ENCODE measurements around the gene TAOK2.

The TAOK2 gene

DNA sequence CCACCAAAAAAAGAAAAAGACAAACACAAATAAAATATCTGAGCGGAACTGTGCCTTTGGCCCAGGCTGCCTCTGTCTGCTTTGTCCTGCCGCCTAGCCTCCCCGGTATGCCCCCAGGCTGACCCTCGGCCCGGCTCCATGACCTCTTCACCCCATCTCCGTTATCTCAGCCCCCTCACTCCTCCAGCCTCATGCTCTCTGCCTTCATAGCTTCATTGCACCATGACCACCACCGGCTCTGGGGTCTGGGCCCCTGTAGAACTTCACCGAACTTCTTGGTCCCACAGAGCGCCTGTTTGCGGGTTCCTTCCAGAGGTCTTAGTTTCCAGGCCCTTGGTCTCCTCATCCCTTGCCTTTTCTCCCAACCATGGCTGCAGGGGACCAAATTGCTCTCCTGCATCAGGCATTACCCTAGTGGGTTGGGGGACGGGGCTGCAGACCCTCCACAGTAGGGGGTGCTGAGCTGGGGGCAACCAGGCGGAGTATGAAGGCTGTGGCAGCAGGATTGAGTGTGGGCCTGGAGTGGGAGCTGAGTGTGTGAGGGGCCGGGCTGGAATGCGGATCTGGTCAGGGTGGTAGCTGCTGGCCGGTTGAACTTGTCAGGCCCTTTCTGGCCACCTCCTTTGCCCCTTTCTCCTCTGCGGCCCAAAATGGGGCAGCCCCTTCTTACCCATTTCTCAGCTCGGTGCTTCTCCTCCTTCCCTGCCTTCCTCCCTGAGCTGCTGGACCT, 14.8 kb downstream of the TAOK2 start:
- no peak for DNase-seq

DNA sequence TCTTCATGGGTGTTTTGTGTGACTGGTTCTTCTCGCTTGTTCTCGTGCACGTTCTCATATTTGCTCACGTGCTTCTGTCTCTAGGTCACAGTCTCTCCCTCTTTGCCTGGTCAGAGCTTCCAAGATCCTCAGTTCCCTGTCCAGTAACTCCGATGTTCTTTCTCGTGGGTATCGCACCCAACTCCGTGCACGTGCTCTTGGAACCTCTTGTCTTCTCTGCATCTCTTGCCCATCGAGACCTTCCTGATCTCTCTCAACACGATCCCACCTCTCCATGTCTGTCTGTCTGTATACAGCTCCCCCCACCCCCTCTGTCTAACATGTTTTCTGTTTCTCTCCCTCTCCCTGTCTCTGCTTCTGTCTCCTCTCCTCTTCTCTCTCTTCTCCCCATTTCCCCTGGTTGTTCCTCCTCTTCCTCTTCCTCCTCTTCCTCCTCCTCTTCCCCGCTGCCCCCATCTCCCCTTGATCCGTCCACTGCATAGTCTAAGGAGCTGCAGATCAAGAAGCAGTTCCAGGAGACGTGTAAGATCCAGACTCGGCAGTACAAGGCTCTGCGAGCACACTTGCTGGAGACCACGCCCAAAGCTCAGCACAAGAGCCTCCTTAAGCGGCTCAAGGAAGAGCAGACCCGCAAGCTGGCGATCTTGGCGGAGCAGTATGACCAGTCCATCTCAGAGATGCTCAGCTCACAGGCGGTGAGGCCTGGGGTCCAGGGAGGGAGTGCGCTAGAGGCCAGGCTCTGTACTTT, 15.6 kb downstream of the TAOK2 start:
- DNase-seq = no peak

GRCh38 chr16:29990034-29990433, 16.4 kb downstream of the TAOK2 start:
- DNase-seq = no peak

- DNase-seq = no peak
These were observed 17.4 kb downstream of the TAOK2 start for GRCh38 chr16:29990883-29991570.

DNA sequence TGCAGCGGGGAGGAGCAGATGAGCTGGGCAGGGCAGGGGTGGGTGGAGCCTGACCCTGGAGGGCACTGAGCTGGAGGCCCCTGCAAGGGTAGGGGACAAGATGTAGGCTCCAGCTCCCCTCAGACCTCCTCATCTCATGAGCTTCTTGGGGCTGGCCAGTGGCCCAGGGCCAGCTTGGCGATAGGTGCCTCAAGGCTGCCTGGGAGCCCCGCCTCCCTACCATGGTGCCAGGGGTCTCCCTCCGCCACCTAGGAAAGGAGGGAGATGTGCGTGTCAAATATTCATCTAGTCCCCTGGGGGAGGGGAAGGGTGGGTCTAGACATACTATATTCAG, 17.9 kb downstream of the TAOK2 start:
- DNase-seq = no peak

- DNase-seq = no peak
These were observed 18.8 kb downstream of the TAOK2 start for GRCh38 chr16:29992344-29992967.

GRCh38 chr16:29993191-29993902, 19.7 kb downstream of the TAOK2 start:
- no peak for DNase-seq

GRCh38 chr16:29993903-29994599, 20.4 kb downstream of the TAOK2 start:
- DNase-seq = no peak

GRCh38 chr16:29994600-29995323, 21.1 kb downstream of the TAOK2 start:
- DNase-seq = no peak

- DNase-seq = peak; percentile 73
These were observed 21.7 kb downstream of the TAOK2 start, which contains the start of gene HIRIP3 for GRCh38 chr16:29995324-29995910. Gene HIRIP3, minus strand, starts transcription at chr16:29995617. Its CDS starts 12 bp downstream, at chr16:29995605.

DNA sequence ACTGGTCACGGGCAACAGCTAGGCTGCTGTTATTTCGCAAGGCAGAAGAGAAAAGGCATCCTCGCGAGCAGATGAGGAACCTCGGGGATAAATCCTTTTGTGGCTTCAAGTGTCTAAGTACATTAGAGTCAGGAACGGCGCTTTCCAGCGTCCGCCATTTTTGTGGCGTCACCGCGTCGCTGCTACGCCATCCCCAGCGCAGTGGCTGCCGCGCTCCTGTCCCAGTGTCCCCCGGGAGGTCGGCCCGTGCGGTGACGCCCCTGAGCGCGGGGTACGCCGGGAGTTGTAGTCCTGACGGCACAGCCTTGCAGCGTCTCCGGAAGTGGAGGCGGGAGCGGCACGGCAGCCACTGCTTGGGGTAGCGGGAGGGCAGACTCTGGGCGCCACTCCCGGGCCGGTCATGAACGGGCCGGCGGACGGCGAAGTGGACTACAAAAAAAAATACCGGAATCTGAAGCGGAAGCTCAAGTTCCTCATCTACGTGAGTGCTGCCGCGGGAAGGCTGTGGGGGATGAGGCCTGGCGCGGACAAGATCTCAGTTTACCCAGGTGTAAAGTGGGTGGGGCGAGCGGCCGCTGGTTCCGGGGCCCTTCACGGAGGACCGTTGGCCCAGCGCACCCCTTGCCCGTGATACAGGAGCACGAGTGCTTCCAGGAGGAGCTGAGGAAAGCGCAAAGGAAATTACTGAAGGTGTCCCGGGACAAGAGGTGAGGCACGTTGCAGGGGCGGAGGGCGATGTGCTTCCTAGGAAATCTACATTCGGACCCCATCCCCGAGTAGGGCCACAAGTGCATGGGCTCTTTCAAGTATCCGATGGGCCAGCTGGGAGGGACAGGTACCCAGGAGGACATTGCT, 22.5 kb downstream of the TAOK2 start, which contains the start of gene INO80E:
Gene INO80E, plus strand, starts transcription at position 331 of the 855 bp plus-strand sequence. Its CDS starts 70 bp downstream, at position 401.
- DNase-seq = peak; percentile 99

GRCh38 chr16:29996766-29997250, 23.1 kb downstream of the TAOK2 start:
- DNase-seq = no peak

DNA sequence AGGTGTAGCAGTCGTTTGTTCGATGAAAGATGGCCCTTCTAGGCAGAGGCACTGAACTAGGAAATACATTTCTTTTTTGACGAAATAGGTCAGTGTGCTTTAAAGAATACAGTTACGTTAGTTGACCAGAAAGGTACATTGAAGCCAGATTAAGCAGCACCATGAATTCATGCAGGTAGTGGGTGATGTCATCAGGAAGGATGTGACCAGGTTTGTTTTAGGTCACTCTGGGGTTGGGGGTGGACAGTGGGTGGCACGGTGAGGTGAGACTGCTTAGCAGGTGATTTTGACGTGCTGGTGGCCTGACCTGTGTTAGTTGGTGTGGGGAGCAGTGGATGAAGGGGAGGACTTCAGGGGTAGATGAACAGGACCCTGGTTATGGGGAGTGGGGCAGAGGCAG, 25.9 kb downstream of the TAOK2 start:
- DNase-seq = no peak

DNA sequence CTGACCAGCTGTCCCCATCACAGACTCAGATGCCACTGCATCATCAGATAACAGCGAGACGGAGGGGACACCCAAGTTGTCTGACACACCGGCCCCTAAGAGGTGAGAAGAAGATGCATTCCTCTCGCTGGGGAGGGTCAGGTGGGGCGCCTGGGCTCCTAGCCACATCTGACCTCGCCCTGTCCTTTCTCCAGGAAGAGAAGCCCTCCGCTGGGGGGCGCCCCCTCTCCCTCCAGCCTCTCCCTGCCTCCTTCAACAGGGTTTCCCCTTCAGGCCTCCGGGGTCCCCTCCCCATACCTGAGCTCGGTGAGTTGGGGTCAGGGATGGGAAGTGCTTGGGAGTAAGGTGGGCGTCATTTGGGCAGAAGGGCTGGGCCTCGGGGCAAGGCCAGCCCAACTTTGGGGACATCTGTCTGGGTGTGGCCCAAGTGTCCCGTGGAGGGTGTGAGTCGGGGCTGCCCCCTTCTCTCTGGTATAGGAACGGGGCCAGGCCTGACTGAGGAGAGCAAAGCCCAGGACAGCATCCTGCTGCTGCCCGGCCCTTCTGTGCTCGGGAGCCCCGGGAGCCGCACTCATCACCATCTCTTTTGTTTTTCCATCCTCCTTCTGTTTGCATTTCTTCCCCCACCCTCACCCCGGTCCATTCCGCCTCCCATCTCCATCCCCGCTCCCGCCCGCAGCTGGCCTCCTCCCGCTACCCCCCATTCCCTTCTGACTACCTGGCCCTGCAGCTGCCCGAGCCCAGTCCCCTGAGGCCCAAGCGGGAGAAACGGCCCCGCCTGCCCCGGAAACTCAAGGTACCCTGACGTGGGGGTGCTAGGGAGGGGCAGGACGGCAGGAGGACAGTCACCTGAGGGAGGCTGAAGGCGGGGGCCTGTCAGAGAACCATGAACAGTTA, 27.3 kb downstream of the TAOK2 start:
- DNase-seq = no peak

DNA sequence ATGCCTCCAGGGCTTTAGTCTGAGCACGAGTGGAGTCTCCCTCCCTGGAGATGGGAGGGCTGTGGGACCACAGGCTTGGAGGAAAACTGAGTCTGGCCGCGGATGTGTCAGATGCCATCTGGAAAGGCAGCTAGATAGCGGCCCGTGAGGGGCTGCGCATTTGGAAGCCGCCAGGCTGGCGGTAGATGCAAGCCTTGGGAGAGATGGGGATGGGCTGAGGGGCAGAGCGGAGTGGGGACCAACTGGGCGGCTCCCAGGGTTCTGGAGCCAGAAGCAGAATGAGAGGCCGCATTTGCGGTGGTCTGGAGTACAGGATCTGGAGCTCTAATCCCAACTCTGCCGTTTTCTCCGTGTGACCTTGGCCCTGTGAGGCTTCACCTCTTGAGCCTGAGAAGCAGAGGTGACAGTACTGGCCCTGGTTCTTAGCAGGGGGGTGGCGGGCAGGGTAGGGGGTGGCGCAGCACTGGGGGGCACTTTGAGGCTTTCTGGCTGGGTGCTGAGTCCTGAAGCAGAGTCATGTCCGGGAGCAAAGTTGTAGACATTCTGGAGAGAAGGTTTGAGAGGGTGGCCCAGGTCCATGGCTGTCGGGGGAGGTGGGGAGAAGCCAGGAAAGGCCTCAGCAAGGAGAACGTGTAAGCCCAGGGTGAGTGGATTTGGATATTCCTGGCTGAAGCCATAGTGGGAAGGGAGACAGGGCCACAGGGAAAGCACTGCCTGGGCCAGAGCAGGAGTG, 29.1 kb downstream of the TAOK2 start:
- DNase-seq = no peak

- DNase-seq = no peak
These were observed 30.2 kb downstream of the TAOK2 start for GRCh38 chr16:30003670-30004423.

- no peak for DNase-seq
These were observed 30.7 kb downstream of the TAOK2 start for GRCh38 chr16:30004424-30004776.

Measured in activated CD4-positive, alpha-beta T cell treated with anti-CD3 and anti-CD28 coated beads for 1 hour (primary cell).